Lower leg skin (tissue), 4 donors: ENCODE results near the gene CD99. TPM values are rescaled to one million over a fixed set of nuclear protein-coding genes. Genes with fewer than 3 reads are reported as not detected.
A peak's percentile ranks its signal among the peaks of the same experiment; 100 is the strongest.

Experiments
- DNase-seq, 2 donors: peaks; one replicate each; pipeline ENCODE4 v3.0.0-alpha.2; 2019; ENCODE audit warnings: low spot score in 2 of 2
- H3K4me3 ChIP-seq: fragments of 200-600 bp; sonication (generic); 2 replicates; pipeline ENCODE4 v1.5.1; 2017; ENCODE audit warnings: mild to moderate bottlenecking, low read depth; ENCODE audit not compliant: poor library complexity, severe bottlenecking
- POLR2A ChIP-seq, 2 donors: fragments of 450-650 bp; IDR thresholded peaks; one replicate each; pipeline ENCODE4 v1.6.1; 2016 to 2017; ENCODE audit warnings: antibody characterized with exemption in 2 of 2, mild to moderate bottlenecking in 1 of 2, moderate library complexity in 1 of 2
- WGBS, 2 donors: methylation state at CpG; one replicate each; pipeline ENCODE4 v1.1.5; 2018; 5-methylcytosine and 5-hydroxymethylcytosine counted together
- intact Hi-C: fragments of 100-400 bp; cut with DNase I; formaldehyde crosslinking; loops from one replicate; pipeline ENCODE4 v1.15.0; 2023; ENCODE audit warnings: low total_unique reads
- total RNA-seq, 4 donors: library from RNA; depleted of rRNA; stranded (reverse); fragments of >200 nt; gene quantifications; one replicate each; pipeline ENCODE4 v1.1.0, GENCODE V29; 2016
- TF ChIP-seq, protein P1 (sequence below), 3 donors: fragments of 450-650 bp; IDR thresholded peaks; one replicate each; pipeline ENCODE4 v1.5.1; 2016; ENCODE audit warnings: antibody characterized with exemption in 3 of 3, mild to moderate bottlenecking in 3 of 3, moderate library complexity in 2 of 3

Gene CD99
- total RNA-seq, 4 donors from 2014 or later: 168 to 384 (median 194) TPM

DNA sequence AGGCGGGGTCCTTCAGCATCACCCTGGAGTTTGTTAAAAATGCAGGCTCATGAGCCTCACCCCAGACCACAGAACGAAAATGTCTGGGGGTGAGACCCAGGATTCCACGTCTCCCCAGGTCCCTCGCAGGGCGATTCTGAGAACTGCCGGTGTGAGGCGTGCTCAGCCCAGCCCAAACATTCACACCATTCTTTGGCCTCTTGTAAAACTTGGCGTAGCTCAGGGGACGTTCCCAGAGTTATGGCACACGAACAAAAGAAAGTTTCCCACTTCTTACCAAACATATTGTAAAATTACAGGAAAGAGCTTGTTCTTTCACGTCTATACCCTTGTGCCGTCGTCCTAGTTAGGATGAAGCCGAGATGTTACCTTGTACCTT, 12.9 kb downstream of the CD99 start:
- WGBS, 2 donors: 13 to 21% methylated on average over 14 of the region's 14 CpGs

DNA sequence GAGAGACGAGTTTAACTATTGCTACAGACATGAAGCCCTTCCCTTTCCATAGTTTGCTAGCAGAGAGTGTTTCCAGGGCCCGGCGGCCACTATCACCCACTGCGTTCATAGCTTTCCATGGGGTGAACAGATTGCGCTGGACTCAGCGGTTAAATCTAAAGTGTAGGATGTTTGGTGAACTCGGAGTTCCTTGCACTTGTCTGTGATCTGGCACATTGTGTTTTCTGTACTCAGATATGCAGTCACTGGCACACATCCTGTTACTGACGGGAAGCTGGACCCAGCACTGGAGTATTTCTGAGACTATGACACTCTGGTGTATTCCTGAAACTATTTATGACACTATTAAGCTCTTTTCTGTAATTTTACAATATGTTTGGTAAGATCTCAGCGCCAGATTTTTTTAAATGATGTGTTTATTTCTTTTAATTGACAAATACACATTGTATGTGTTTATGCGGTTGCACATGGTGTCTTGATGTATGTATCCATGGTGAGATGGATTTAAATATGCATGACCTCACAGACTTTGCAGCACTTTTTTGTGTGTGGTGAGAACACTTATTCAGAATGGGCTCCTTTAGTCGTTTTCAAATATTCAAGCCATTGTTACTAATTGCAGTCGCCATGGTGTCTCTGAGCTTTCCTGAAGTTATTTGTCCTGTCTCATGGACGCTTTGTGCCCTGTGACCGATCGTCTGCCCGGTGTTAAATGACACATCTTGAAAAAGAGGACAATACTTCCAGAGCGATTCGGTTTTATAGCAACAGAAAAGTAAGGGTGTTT, 14.1 kb downstream of the CD99 start:
- intact Hi-C loops: no loop called here
- DNase-seq: no peak
- 61 to 69% methylated on average over 18 of the region's 18 CpGs for WGBS, 2 donors
- H3K4me3 ChIP-seq: no peak overlapping the region
- TF ChIP-seq, protein P1, sequence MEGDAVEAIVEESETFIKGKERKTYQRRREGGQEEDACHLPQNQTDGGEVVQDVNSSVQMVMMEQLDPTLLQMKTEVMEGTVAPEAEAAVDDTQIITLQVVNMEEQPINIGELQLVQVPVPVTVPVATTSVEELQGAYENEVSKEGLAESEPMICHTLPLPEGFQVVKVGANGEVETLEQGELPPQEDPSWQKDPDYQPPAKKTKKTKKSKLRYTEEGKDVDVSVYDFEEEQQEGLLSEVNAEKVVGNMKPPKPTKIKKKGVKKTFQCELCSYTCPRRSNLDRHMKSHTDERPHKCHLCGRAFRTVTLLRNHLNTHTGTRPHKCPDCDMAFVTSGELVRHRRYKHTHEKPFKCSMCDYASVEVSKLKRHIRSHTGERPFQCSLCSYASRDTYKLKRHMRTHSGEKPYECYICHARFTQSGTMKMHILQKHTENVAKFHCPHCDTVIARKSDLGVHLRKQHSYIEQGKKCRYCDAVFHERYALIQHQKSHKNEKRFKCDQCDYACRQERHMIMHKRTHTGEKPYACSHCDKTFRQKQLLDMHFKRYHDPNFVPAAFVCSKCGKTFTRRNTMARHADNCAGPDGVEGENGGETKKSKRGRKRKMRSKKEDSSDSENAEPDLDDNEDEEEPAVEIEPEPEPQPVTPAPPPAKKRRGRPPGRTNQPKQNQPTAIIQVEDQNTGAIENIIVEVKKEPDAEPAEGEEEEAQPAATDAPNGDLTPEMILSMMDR (IDR thresholded peaks at IDR 0.05): no peak
- TF ChIP-seq POLR2A (IDR thresholded peaks at IDR 0.05): no peak

More for the DNA sequence above, 12.9 kb downstream of the CD99 start:
- DNase-seq: no peak
- intact Hi-C loops: no loop called here
- no peak for TF ChIP-seq POLR2A (IDR thresholded peaks at IDR 0.05)
- TF ChIP-seq, protein P1 (IDR thresholded peaks at IDR 0.05): no peak
- no peak overlapping the region for H3K4me3 ChIP-seq

DNA sequence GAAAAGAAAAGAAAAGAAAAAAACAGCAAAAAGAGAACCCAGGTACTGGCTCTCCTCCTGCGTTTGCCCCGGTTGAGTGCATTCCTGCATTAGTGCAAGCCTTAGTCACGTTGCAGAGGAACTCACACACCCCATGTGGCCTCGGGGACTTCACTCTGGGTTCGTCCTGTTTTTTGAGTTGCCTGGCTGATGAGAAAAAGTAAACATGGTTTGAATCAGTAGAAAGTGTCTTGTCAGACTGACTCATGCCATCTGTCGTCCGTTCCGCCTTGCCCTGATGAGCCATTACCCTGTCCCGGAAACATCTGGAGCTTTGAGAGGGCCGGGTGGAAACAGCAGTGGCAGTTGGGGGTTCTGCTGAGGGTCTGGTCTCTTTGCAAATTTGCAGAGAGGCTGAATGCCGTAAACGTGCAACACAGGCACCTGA, 16.3 kb downstream of the CD99 start:
- 3 to 9% methylated on average over 12 of the region's 12 CpGs for WGBS, 2 donors
- intact Hi-C loops: no loop called here
- no peak overlapping the region for H3K4me3 ChIP-seq
- TF ChIP-seq POLR2A (IDR thresholded peaks at IDR 0.05): no peak
- TF ChIP-seq, protein P1 (IDR thresholded peaks at IDR 0.05): no peak
- peak; percentile 94 to 95 for DNase-seq

DNA sequence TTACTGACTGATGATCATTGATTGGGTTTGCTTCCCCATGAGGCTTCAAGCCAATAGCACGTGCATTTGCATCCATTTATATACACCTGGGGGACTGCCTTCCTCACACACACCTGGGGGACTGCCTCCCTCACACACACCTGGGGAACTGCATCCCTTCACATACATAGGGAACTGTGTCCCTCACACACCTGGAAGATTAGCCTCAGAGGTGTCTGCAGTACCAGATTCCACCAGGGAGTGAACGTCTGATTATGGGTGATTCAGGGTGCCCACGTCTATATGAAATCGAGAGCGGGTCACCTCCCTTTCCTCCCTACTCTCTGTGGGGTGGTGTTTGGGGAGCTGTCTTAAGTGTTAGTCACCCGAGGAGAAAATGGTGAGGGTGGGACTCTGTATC, 16.9 kb downstream of the CD99 start:
- H3K4me3 ChIP-seq: no peak overlapping the region
- intact Hi-C loops: no loop called here
- TF ChIP-seq, protein P1 (IDR thresholded peaks at IDR 0.05): no peak
- no peak for TF ChIP-seq POLR2A (IDR thresholded peaks at IDR 0.05)
- 45 to 51% methylated on average over 6 of the region's 6 CpGs for whole genome bisulfite sequencing, 2 donors
- no peak for DNase-seq

DNA sequence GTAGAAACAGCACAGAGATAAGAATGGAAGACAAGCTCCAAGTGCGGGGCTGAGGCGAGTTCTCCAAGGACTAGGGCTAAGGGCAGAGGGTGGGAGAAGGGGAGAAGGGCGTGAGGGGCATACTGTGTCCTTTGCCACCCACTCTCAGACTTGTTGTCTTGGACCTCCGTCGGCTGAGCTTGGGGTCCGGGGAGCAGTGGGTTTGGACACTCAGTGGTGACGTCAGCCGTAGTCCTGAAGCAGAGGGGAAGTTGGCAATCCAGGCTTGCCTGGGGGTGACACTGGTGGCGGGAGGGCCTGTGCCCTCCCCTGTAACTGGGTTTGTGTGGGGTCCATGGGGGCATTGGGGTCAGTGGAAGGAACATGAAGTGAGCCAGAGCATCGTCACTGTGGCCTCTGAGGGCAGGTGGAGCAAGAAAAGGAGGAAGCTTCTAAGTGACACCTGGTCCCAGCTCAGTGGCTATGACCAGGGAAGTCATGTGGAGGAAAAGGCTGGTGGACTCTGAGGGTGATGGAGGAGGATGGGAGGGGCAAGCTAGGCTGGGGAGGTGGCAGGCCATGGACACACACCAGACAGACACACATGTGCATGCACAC, 17.6 kb downstream of the CD99 start:
- intact Hi-C loops: no loop called here
- DNase-seq: no peak
- TF ChIP-seq, protein P1 (IDR thresholded peaks at IDR 0.05): no peak
- no peak for TF ChIP-seq POLR2A (IDR thresholded peaks at IDR 0.05)
- H3K4me3 ChIP-seq: no peak overlapping the region
- 69 to 81% methylated on average over 10 of the region's 10 CpGs for WGBS, 2 donors
